Panc1 (cell line): ENCODE results near the gene IGF1R. TPM values are rescaled to one million over a fixed set of nuclear protein-coding genes. Genes with fewer than 3 reads are reported as not detected.

Experiments used
- ATAC-seq: fragments of 200-7000 bp; cut with Tn5 transposase; 2 replicates; pipeline ENCODE4 v1.9.1; 2020; ENCODE audit warnings: mild to moderate bottlenecking, moderate library complexity
- BruUV-seq: library from RNA; stranded (reverse); fragments of 400-500 nt; replicated peaks from 2 replicates; lab custom pipeline; 2021; lab: Mats Ljungman, UMichigan
- CTCF ChIA-PET: fragments of 300-600 bp; sonication (Branson Sonifier 250); formaldehyde crosslinking; loops from one replicate; lab custom pipeline; 2022; ENCODE audit warnings: antibody characterized with exemption; lab: Charles Lee
- POLR2A ChIA-PET: fragments of 300-600 bp; sonication (Branson Sonifier 250); formaldehyde crosslinking; loops from one replicate; lab custom pipeline; 2022; ENCODE audit warnings: antibody characterized with exemption; lab: Charles Lee
- DNase-seq: peaks from one replicate; pipeline ENCODE4 v3.0.0-alpha.2; 2010; ENCODE audit warnings: low read depth, low spot score
- H3K27ac ChIP-seq: 2 replicates; pipeline ENCODE4 v1.5.1; 2011; ENCODE audit warnings: mild to moderate bottlenecking, low read length, inconsistent platforms
- H3K27me3 ChIP-seq: fragments of 200-500 bp; sonication (Bioruptor generic); 2 replicates; pipeline ENCODE4 v1.6.0; 2014; ENCODE audit warnings: low read length, inconsistent platforms; ENCODE audit not compliant: control insufficient read depth, insufficient read depth
- H3K36me3 ChIP-seq: fragments of 200-500 bp; sonication (Bioruptor generic); 2 replicates; pipeline ENCODE4 v1.5.1; 2014; ENCODE audit warnings: inconsistent platforms, mild to moderate bottlenecking, low read length, moderate library complexity; ENCODE audit not compliant: control insufficient read depth, insufficient read depth
- H3K4me1 ChIP-seq: 2 replicates; pipeline ENCODE4 v1.5.1; 2011; ENCODE audit warnings: inconsistent platforms, mild to moderate bottlenecking, low read length, moderate library complexity; ENCODE audit not compliant: control insufficient read depth, insufficient read depth
- H3K4me3 ChIP-seq, 2 experiments: 2 replicates each; pipeline ENCODE4 v1.5.1; 2011 to 2012; ENCODE audit warnings: low read depth in 2 of 2, low read length in 2 of 2, mild to moderate bottlenecking in 2 of 2, inconsistent platforms in 1 of 2, moderate library complexity in 1 of 2
- H3K9me3 ChIP-seq: fragments of 200-500 bp; sonication (Bioruptor generic); 2 replicates; pipeline ENCODE4 v1.5.1; 2014; ENCODE audit warnings: low read depth, mild to moderate bottlenecking, inconsistent platforms, low read length, moderate library complexity; ENCODE audit not compliant: control insufficient read depth, insufficient read depth
- POLR2AphosphoS5 ChIP-seq: IDR thresholded peaks from 2 replicates; pipeline ENCODE4 v1.6.1; 2012; ENCODE audit warnings: mild to moderate bottlenecking, low read depth, low read length, moderate library complexity
- REST ChIP-seq, 2 experiments: IDR thresholded peaks; 2 replicates each; pipeline ENCODE4 v1.6.1; 2011 to 2012; ENCODE audit warnings: low read depth in 2 of 2, control low read depth in 1 of 2, low read length in 1 of 2, mild to moderate bottlenecking in 1 of 2, moderate library complexity in 1 of 2; ENCODE audit not compliant: insufficient read depth in 1 of 2
- SIN3A ChIP-seq: IDR thresholded peaks from 2 replicates; pipeline ENCODE4 v1.6.1; 2012; ENCODE audit warnings: low read depth, mild to moderate bottlenecking, low read length, moderate library complexity, borderline replicate concordance; ENCODE audit not compliant: insufficient read depth
- TCF7L2 ChIP-seq: IDR thresholded peaks from 2 replicates; pipeline ENCODE4 v1.6.1; 2011; ENCODE audit warnings: mild to moderate bottlenecking, low read depth, low read length, inconsistent platforms
- in situ Hi-C: cut with HindIII; loops from 2 replicates; pipeline ENCODE4 v1.10.0; 2016; ENCODE audit warnings: low sequenced_read_pairs, low pct_unique_long_range_greater_than_20kb
- intact Hi-C: fragments of 100-400 bp; cut with micrococcal nuclease; formaldehyde crosslinking; loops from one replicate; pipeline ENCODE4 v1.10.0; 2022; ENCODE audit not compliant: unreplicated experiment
- total RNA-seq: library from RNA; stranded (reverse); gene quantifications from one replicate; pipeline ENCODE4 v1.2.1, GENCODE V29; 2021; ENCODE audit not compliant: unreplicated experiment
- TF ChIP-seq, protein P1 (sequence below): fragments of 450-650 bp; IDR thresholded peaks from 2 replicates; pipeline ENCODE4 v1.5.1; 2017; ENCODE audit warnings: mild to moderate bottlenecking

The IGF1R gene
- total RNA-seq, 1 experiment from 2014 or later, result 77.1 TPM

- in situ Hi-C loops (no loop called here), intact Hi-C loops (no loop called here)
- no peaks in the 10 kb centered on the region for H3K36me3 ChIP-seq
- no peaks in the 10 kb centered on the region for H3K9me3 ChIP-seq
- H3K4me3 ChIP-seq, result no peak overlapping the region
- peaks cover 57% of the 10 kb centered on the region for H3K4me1 ChIP-seq
- no TSS peak for BruUV-seq
- H3K27ac ChIP-seq, result no peak overlapping the region
- TF ChIP-seq, protein P1, sequence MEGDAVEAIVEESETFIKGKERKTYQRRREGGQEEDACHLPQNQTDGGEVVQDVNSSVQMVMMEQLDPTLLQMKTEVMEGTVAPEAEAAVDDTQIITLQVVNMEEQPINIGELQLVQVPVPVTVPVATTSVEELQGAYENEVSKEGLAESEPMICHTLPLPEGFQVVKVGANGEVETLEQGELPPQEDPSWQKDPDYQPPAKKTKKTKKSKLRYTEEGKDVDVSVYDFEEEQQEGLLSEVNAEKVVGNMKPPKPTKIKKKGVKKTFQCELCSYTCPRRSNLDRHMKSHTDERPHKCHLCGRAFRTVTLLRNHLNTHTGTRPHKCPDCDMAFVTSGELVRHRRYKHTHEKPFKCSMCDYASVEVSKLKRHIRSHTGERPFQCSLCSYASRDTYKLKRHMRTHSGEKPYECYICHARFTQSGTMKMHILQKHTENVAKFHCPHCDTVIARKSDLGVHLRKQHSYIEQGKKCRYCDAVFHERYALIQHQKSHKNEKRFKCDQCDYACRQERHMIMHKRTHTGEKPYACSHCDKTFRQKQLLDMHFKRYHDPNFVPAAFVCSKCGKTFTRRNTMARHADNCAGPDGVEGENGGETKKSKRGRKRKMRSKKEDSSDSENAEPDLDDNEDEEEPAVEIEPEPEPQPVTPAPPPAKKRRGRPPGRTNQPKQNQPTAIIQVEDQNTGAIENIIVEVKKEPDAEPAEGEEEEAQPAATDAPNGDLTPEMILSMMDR, result no peak
- no peak for TF ChIP-seq SIN3A
- TF ChIP-seq TCF7L2, result no peak
- TF ChIP-seq REST (IDR thresholded peaks at IDR 0.05; ENCODE audit: insufficient read depth in 1 of 2, low read depth in 2 of 2, low read length in 1 of 2), result no peak
- TF ChIP-seq POLR2AphosphoS5, result no peak
- ATAC-seq, result no peak
- CTCF ChIA-PET, result interaction anchor here (0.6 kb wide), 1 partner anchor 34 kb away, joined by 3 read pairs; no protein-coding TSS in a partner anchor
- no peak for DNase-seq
- POLR2A ChIA-PET, result interaction anchor here (0.7 kb wide), 1 partner anchor 122 kb away, joined by 3 read pairs; no protein-coding TSS in a partner anchor
- H3K27me3 ChIP-seq, result no peaks in the 10 kb centered on the region
Measured at GRCh38 chr15:98684995-98685525, 36.7 kb downstream of the IGF1R start.

DNA sequence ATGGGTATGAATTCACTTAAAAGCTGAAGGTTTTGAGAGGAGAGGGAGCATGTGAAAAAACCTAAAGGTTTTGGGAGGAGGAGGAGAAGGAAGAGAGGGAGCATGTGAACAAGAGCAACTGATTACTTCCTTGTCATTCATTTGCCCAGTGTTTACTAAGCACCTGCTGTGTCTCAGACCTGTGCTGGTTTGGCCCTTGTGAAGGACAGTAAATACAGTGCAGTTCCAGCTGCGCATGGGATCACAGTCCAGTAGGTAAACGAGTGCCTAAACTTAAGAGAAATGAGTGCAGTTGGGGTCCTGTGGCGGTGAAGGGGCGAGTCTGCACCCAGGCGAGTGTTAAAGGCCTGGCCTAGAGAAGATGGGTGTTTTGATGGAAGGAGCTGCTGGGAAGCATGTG is 38.6 kb downstream of the IGF1R start:
- no TSS peak for BruUV-seq
- TF ChIP-seq TCF7L2, result no peak
- TF ChIP-seq REST (IDR thresholded peaks at IDR 0.05; ENCODE audit: insufficient read depth in 1 of 2, low read depth in 2 of 2, low read length in 1 of 2), result no peak
- TF ChIP-seq, protein P1, result no peak
- no peak for TF ChIP-seq SIN3A
- TF ChIP-seq POLR2AphosphoS5, result no peak
- H3K4me1 ChIP-seq, result peaks cover 45% of the 10 kb centered on the region
- ATAC-seq, result no peak
- no peaks in the 10 kb centered on the region for H3K27me3 ChIP-seq
- intact Hi-C loops (no loop called here), in situ Hi-C loops (no loop called here)
- ChIA-PET POLR2A (interaction anchor here (0.6 kb wide), 2 partner anchors 29 to 41 kb away, joined by 3 to 6 read pairs; no protein-coding TSS in a partner anchor), CTCF (no interaction called here)
- H3K4me3 ChIP-seq, result no peak overlapping the region
- H3K9me3 ChIP-seq, result no peaks in the 10 kb centered on the region
- 0 out of 2 replicates have a peak overlapping the region, but pooled peaks have one; percentile 5 for H3K27ac ChIP-seq
- DNase-seq, result no peak
- H3K36me3 ChIP-seq, result no peaks in the 10 kb centered on the region
